WTC11 (cell line): ENCODE measurements around the gene CYP4F22. TPM values are rescaled to one million over a fixed set of nuclear protein-coding genes. Genes with fewer than 3 reads are reported as not detected.

ENCODE experiments used
- ATAC-seq: fragments of 200-7000 bp; cut with Tn5 transposase; 2 replicates; pipeline ENCODE4 v1.10.0; 2021; ENCODE audit warnings: mild to moderate bottlenecking, moderate library complexity
- CTCF ChIA-PET: fragments of 300-600 bp; sonication (Branson Sonifier 250); formaldehyde crosslinking; loops from one replicate; lab custom pipeline; 2021; ENCODE audit warnings: antibody characterized with exemption; lab: Charles Lee
- POLR2A ChIA-PET: fragments of 350-600 bp; sonication (Branson Sonifier 250); formaldehyde crosslinking; loops from one replicate; lab custom pipeline; 2021; ENCODE audit warnings: antibody characterized with exemption; lab: Charles Lee
- DNase-seq: peaks from one replicate; pipeline ENCODE4 v3.0.0; 2021; ENCODE audit warnings: low spot score
- H3K27ac Mint-ChIP-seq: 2 replicates; pipeline ENCODE4 v1.8.0; 2021; ENCODE audit warnings: mixed read lengths
- H3K27me3 Mint-ChIP-seq: 2 replicates; pipeline ENCODE4 v1.8.0; 2021; ENCODE audit warnings: low read depth, mild to moderate bottlenecking, moderate library complexity, mixed read lengths
- H3K36me3 Mint-ChIP-seq: 2 replicates; pipeline ENCODE4 v1.8.0; 2021; ENCODE audit warnings: mixed read lengths
- H3K4me1 Mint-ChIP-seq: 2 replicates; pipeline ENCODE4 v1.8.0; 2022; ENCODE audit warnings: mixed read lengths
- H3K4me3 Mint-ChIP-seq: 2 replicates; pipeline ENCODE4 v1.8.0; 2021; ENCODE audit warnings: mild to moderate bottlenecking, moderate library complexity, mixed read lengths
- H3K9me3 Mint-ChIP-seq: 2 replicates; pipeline ENCODE4 v1.8.0; 2021; ENCODE audit warnings: mixed read lengths
- CTCF ChIP-seq: fragments of 200-600 bp; IDR thresholded peaks from 2 replicates; pipeline ENCODE4 v1.8.0; 2022; ENCODE audit warnings: antibody characterized with exemption
- FOXK1 ChIP-seq: sonication (generic); formaldehyde crosslinking; IDR thresholded peaks from 2 replicates; pipeline ENCODE4 v1.8.0; 2022; ENCODE audit warnings: mild to moderate bottlenecking, moderate library complexity, missing genetic modification reagents
- GRHL2 ChIP-seq: fragments of 250-450 bp; sonication (Bioruptor Pico); IDR thresholded peaks from 2 replicates; pipeline ENCODE4 v1.8.0; 2022; ENCODE audit warnings: mild to moderate bottlenecking, moderate library complexity; ENCODE audit not compliant: insufficient replicate concordance, severe bottlenecking
- GTF2I ChIP-seq: fragments of 250-450 bp; sonication (Bioruptor Pico); conservative IDR thresholded peaks from 2 replicates; pipeline ENCODE4 v1.4.0; 2021; ENCODE audit warnings: mild to moderate bottlenecking
- IRF1 ChIP-seq: sonication (generic); formaldehyde crosslinking; IDR thresholded peaks from 2 replicates; pipeline ENCODE4 v1.8.0; 2023; ENCODE audit warnings: missing genetic modification reagents
- IRF2 ChIP-seq: sonication (generic); formaldehyde crosslinking; IDR thresholded peaks from 2 replicates; pipeline ENCODE4 v1.8.0; 2022; ENCODE audit warnings: low read depth, missing genetic modification reagents, borderline replicate concordance
- NFE2L1 ChIP-seq: sonication (generic); formaldehyde crosslinking; IDR thresholded peaks from 2 replicates; pipeline ENCODE4 v1.8.1; 2023; ENCODE audit warnings: missing genetic modification reagents
- NR3C1 ChIP-seq: sonication (generic); formaldehyde crosslinking; conservative IDR thresholded peaks from 2 replicates; pipeline ENCODE4 v1.8.1; 2023; ENCODE audit warnings: low read depth, mild to moderate bottlenecking, missing genetic modification reagents
- RELA ChIP-seq: sonication (generic); formaldehyde crosslinking; IDR thresholded peaks from 2 replicates; pipeline ENCODE4 v1.8.1; 2022; ENCODE audit warnings: missing genetic modification reagents, mild to moderate bottlenecking, borderline replicate concordance
- TEAD4 ChIP-seq: sonication (generic); formaldehyde crosslinking; IDR thresholded peaks from 2 replicates; pipeline ENCODE4 v1.8.0; 2022; ENCODE audit warnings: mild to moderate bottlenecking, missing genetic modification reagents
- TP53 ChIP-seq: sonication (generic); formaldehyde crosslinking; IDR thresholded peaks from 2 replicates; pipeline ENCODE4 v1.8.1; 2023; ENCODE audit warnings: mild to moderate bottlenecking, missing genetic modification reagents
- ZBTB21 ChIP-seq: sonication (generic); formaldehyde crosslinking; IDR thresholded peaks from 2 replicates; pipeline ENCODE4 v1.8.1; 2023; ENCODE audit warnings: mild to moderate bottlenecking, missing genetic modification reagents, borderline replicate concordance
- ZNF232 ChIP-seq: sonication (generic); formaldehyde crosslinking; IDR thresholded peaks from 2 replicates; pipeline ENCODE4 v1.8.0; 2022; ENCODE audit warnings: mild to moderate bottlenecking, missing genetic modification reagents
- ZNF263 ChIP-seq: sonication (generic); formaldehyde crosslinking; IDR thresholded peaks from 2 replicates; pipeline ENCODE4 v1.8.1; 2022; ENCODE audit warnings: low read depth, mild to moderate bottlenecking, moderate library complexity, missing genetic modification reagents
- ZNF423 ChIP-seq: fragments of 250-450 bp; sonication (Bioruptor Pico); IDR thresholded peaks from 2 replicates; pipeline ENCODE4 v2.1.2; 2022; ENCODE audit warnings: mild to moderate bottlenecking, moderate library complexity
- ZNF512 ChIP-seq: sonication (generic); formaldehyde crosslinking; IDR thresholded peaks from 2 replicates; pipeline ENCODE4 v1.8.1; 2022; ENCODE audit warnings: missing genetic modification reagents, borderline replicate concordance
- ZNF532 ChIP-seq: fragments of 250-450 bp; sonication (Bioruptor Pico); IDR thresholded peaks from 2 replicates; pipeline ENCODE4 v1.9.0; 2021; ENCODE audit warnings: mild to moderate bottlenecking, borderline replicate concordance
- total RNA-seq: library from RNA; stranded (reverse); gene quantifications from 3 replicates; pipeline ENCODE4 v1.2.3, GENCODE V29; 2021
- TF ChIP-seq, protein P1 (sequence below): sonication (generic); formaldehyde crosslinking; IDR thresholded peaks from 2 replicates; pipeline ENCODE4 v1.8.1; 2023; ENCODE audit warnings: mild to moderate bottlenecking, missing genetic modification reagents
- TF ChIP-seq, protein P2 (sequence below): sonication (generic); formaldehyde crosslinking; IDR thresholded peaks from 2 replicates; pipeline ENCODE4 v1.8.0; 2022; ENCODE audit warnings: mild to moderate bottlenecking, missing genetic modification reagents
- TF ChIP-seq, protein P3 (sequence below): sonication (generic); formaldehyde crosslinking; IDR thresholded peaks from 2 replicates; pipeline ENCODE4 v1.8.1; 2023; ENCODE audit warnings: mild to moderate bottlenecking, missing genetic modification reagents, moderate library complexity

Gene CYP4F22
- total RNA-seq, 1 experiment from 2014 or later = 1.2 TPM

DNA sequence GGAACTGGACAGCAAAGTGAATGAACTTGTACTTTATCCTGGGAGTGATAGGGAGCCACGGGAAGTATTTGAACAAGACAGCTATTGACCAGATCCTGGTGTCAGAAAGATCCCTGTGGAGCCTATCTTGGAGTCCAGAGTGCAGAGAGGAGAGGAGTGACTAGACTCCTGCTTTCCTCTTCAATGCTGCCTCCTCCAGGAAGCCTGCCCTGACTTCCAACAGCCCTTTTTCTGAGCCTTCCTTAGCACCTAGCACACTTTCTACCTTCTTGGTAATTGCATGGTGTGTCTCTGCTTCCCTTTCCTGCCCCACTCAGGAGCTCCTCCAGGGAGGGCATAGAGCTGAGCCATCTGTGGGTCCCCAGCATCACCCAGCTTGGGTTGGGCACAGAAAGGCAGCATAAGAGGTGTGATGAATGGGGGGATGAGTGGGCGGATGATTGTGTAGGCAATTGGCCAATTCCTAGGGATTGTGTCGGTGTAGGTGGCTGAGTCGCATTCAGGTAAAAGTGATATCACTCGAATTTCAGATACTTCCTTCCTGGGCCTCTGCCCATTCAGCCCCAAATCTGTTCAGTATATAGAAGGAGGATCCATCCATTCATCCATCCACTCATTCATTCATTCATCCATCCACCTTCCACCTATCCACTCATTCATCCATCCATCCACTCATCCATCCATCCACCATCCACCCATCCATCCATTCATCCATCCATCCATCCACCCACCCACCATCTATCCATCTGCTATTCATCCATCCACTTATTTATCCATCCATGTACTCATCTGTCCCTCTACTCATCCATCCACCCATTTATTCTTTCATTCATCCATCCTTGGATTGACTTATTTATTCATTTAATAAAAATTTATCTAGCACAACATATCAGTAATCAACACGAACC is 26.9 kb downstream of the CYP4F22 start:
- H3K36me3 Mint-ChIP-seq = peaks cover 5% of the 10 kb centered on the region
- POLR2A ChIA-PET = no interaction called here
- peaks cover 46% of the 10 kb centered on the region for H3K9me3 Mint-ChIP-seq
- H3K27ac Mint-ChIP-seq = no peak overlapping the region
- no peak overlapping the region for H3K4me3 Mint-ChIP-seq
- DNase-seq = no peak
- TF ChIP-seq, protein P1, sequence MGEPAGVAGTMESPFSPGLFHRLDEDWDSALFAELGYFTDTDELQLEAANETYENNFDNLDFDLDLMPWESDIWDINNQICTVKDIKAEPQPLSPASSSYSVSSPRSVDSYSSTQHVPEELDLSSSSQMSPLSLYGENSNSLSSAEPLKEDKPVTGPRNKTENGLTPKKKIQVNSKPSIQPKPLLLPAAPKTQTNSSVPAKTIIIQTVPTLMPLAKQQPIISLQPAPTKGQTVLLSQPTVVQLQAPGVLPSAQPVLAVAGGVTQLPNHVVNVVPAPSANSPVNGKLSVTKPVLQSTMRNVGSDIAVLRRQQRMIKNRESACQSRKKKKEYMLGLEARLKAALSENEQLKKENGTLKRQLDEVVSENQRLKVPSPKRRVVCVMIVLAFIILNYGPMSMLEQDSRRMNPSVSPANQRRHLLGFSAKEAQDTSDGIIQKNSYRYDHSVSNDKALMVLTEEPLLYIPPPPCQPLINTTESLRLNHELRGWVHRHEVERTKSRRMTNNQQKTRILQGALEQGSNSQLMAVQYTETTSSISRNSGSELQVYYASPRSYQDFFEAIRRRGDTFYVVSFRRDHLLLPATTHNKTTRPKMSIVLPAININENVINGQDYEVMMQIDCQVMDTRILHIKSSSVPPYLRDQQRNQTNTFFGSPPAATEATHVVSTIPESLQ (CRISPR knock-in tag) = no peak
- no peak for TF ChIP-seq NFE2L1
- TF ChIP-seq, all 79 proteins: peak for 0
- CTCF ChIA-PET = no interaction called here
- Mint-ChIP-seq H3K27me3 (peaks cover 32% of the 10 kb centered on the region), H3K4me1 (no peaks in the 10 kb centered on the region)
- no peak for ATAC-seq

DNA sequence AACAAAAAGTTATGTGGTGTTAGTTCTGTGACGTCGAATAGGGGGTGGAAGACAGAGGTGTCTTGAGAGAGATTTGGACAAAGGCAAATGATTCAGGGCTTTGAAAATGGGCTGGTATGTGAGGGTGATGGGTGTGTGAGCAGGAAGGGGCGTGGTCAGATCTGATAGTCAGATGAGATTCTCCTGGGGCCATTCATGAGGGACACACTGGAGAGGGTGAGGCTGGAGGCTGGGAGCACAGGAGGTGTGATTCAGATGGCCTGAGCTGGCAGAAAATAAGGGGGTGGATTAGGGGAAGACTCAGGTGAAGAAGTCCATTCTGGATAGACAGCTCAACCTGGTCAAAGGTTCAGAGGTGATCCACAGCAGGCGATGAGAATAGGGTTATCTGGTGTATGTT is 28.0 kb downstream of the CYP4F22 start:
- no peak overlapping the region for H3K27ac Mint-ChIP-seq
- peaks cover 49% of the 10 kb centered on the region for H3K9me3 Mint-ChIP-seq
- H3K4me3 Mint-ChIP-seq = no peak overlapping the region
- DNase-seq (no peak), ATAC-seq (no peak)
- H3K36me3 Mint-ChIP-seq = peaks cover 5% of the 10 kb centered on the region
- peaks cover 28% of the 10 kb centered on the region for H3K27me3 Mint-ChIP-seq
- CTCF ChIA-PET = no interaction called here
- no peaks in the 10 kb centered on the region for H3K4me1 Mint-ChIP-seq
- POLR2A ChIA-PET = no interaction called here
- TF ChIP-seq ZBTB21 (no peak), TEAD4 (no peak), IRF2 (CRISPR knock-in tag) (no peak), IRF1 (CRISPR knock-in tag) (no peak), GTF2I (no peak), ZNF512 (CRISPR knock-in tag) (no peak), FOXK1 (no peak), ZNF532 (CRISPR knock-in tag) (no peak), ZNF423 (no peak), ZNF232 (CRISPR knock-in tag) (no peak), TP53 (no peak), NR3C1 (CRISPR knock-in tag) (no peak), CTCF (no peak), ZNF263 (no peak), GRHL2 (CRISPR knock-in tag) (no peak), RELA (CRISPR knock-in tag) (no peak)
- TF ChIP-seq, protein P2, sequence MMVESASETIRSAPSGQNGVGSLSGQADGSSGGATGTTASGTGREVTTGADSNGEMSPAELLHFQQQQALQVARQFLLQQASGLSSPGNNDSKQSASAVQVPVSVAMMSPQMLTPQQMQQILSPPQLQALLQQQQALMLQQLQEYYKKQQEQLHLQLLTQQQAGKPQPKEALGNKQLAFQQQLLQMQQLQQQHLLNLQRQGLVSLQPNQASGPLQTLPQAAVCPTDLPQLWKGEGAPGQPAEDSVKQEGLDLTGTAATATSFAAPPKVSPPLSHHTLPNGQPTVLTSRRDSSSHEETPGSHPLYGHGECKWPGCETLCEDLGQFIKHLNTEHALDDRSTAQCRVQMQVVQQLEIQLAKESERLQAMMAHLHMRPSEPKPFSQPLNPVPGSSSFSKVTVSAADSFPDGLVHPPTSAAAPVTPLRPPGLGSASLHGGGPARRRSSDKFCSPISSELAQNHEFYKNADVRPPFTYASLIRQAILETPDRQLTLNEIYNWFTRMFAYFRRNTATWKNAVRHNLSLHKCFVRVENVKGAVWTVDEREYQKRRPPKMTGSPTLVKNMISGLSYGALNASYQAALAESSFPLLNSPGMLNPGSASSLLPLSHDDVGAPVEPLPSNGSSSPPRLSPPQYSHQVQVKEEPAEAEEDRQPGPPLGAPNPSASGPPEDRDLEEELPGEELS (CRISPR knock-in tag) = no peak
- TF ChIP-seq, protein P3, sequence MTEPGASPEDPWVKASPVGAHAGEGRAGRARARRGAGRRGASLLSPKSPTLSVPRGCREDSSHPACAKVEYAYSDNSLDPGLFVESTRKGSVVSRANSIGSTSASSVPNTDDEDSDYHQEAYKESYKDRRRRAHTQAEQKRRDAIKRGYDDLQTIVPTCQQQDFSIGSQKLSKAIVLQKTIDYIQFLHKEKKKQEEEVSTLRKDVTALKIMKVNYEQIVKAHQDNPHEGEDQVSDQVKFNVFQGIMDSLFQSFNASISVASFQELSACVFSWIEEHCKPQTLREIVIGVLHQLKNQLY = no peak
